HCT116 (cell line): Measurements from ENCODE around the gene CA4. TPM values are rescaled to one million over a fixed set of nuclear protein-coding genes. Genes with fewer than 3 reads are reported as not detected.

Experiments used
- ATAC-seq: fragments of 200-7000 bp; cut with Tn5 transposase; 2 replicates; pipeline ENCODE4 v1.9.1; 2020; ENCODE audit warnings: mild to moderate bottlenecking, moderate library complexity
- BruUV-seq: library from RNA; stranded (reverse); fragments of 400-500 nt; replicated peaks from 2 replicates; lab custom pipeline; 2021; lab: Mats Ljungman, UMichigan
- CTCF ChIA-PET: fragments of 300-600 bp; sonication (Branson Sonifier 250); formaldehyde crosslinking; loops from one replicate; lab custom pipeline; 2021; ENCODE audit warnings: antibody characterized with exemption; lab: Charles Lee
- POLR2A ChIA-PET: fragments of 300-600, 350-600 bp; sonication (Branson Sonifier 250); formaldehyde crosslinking; loops from one replicate; lab custom pipeline; 2021; ENCODE audit warnings: antibody characterized with exemption; lab: Charles Lee
- RAD21 ChIA-PET, 2 experiments: fragments of 300-600 bp; sonication (Branson Sonifier 250); formaldehyde crosslinking; loops; one replicate each; lab custom pipeline; 2023; ENCODE audit warnings: low total read pairs in 2 of 2; ENCODE audit not compliant: uncharacterized antibody in 2 of 2, unreplicated experiment in 2 of 2, low non-redundant PET in 1 of 2; lab: Charles Lee
- DNase-seq: peaks from one replicate; pipeline ENCODE4 v3.0.0-alpha.2; 2010; ENCODE audit warnings: low read depth, low spot score
- H2AFZ ChIP-seq: fragments of 200-600 bp; shearing (Covaris generic), sonication (generic); 2 replicates; pipeline ENCODE4 v1.6.1; 2017; ENCODE audit warnings: low read depth, mixed run types, mixed read lengths, antibody characterized with exemption, low read length; ENCODE audit not compliant: poor library complexity, severe bottlenecking
- H3K27ac ChIP-seq: 2 replicates; pipeline ENCODE4 v1.5.1; 2012; ENCODE audit warnings: low read depth, low read length
- H3K27me3 ChIP-seq: fragments of 200-600 bp; sonication (generic); 2 replicates; pipeline ENCODE4 v1.6.1; 2016; ENCODE audit warnings: mixed run types, low read length, mixed read lengths; ENCODE audit not compliant: insufficient read depth
- H3K36me3 ChIP-seq, 2 experiments: fragments of 200-500 bp in 1 of 2; fragments of 200-600 bp in 1 of 2; sonication (Bioruptor generic) in 1 of 2; sonication (generic) in 1 of 2; 2 replicates each; pipeline versions ENCODE4 v1.5.1 to v1.6.1; 2014 to 2016; ENCODE audit warnings: low read length in 2 of 2, inconsistent platforms in 1 of 2, mixed read lengths in 1 of 2, mixed run types in 1 of 2; ENCODE audit not compliant: insufficient read depth in 2 of 2, control insufficient read depth in 1 of 2
- H3K4me1 ChIP-seq, 2 experiments: fragments of 200-600 bp in 1 of 2; sonication (generic) in 1 of 2; 2 replicates each; pipeline versions ENCODE4 v1.5.1 to v1.6.1; 2012 to 2017; ENCODE audit warnings: low read length in 2 of 2, inconsistent platforms in 1 of 2, mild to moderate bottlenecking in 1 of 2, mixed read lengths in 1 of 2, mixed run types in 1 of 2, moderate library complexity in 1 of 2; ENCODE audit not compliant: insufficient read depth in 2 of 2, control insufficient read depth in 1 of 2
- H3K4me2 ChIP-seq: fragments of 200-600 bp; sonication (generic); 2 replicates; pipeline ENCODE4 v1.6.1; 2017; ENCODE audit warnings: mixed run types, low read length, mixed read lengths
- H3K4me3 ChIP-seq, 2 experiments: fragments of 200-600 bp in 1 of 2; sonication (generic) in 1 of 2; replicated peaks in 1 of 2; 2 replicates each; pipeline ENCODE4 v1.5.1; 2011 to 2016; ENCODE audit warnings: low read length in 2 of 2, control low read depth in 1 of 2, low read depth in 1 of 2, mild to moderate bottlenecking in 1 of 2, mixed read lengths in 1 of 2, mixed run types in 1 of 2
- H3K79me2 ChIP-seq: fragments of 200-600 bp; sonication (generic); 2 replicates; pipeline ENCODE4 v1.6.1; 2017; ENCODE audit warnings: mild to moderate bottlenecking, mixed run types, low read length, moderate library complexity, mixed read lengths; ENCODE audit not compliant: insufficient read depth
- H3K9ac ChIP-seq: fragments of 200-600 bp; sonication (generic); 2 replicates; pipeline ENCODE4 v1.6.1; 2016; ENCODE audit warnings: low read length, mixed read lengths
- H3K9me2 ChIP-seq: fragments of 200-600 bp; sonication (generic), shearing (Covaris generic); 2 replicates; pipeline ENCODE4 v1.6.1; 2017; ENCODE audit warnings: mixed run types, mild to moderate bottlenecking, moderate library complexity; ENCODE audit not compliant: insufficient read depth
- H3K9me3 ChIP-seq, 2 experiments: fragments of 200-500 bp in 1 of 2; fragments of 200-600 bp in 1 of 2; sonication (Bioruptor generic) in 1 of 2; sonication (generic) in 1 of 2; 2 replicates each; pipeline ENCODE4 v1.6.1; 2014 to 2017; ENCODE audit warnings: low read length in 2 of 2, mixed read lengths in 2 of 2, inconsistent platforms in 1 of 2, low read depth in 1 of 2, mild to moderate bottlenecking in 1 of 2, mixed run types in 1 of 2, moderate library complexity in 1 of 2; ENCODE audit not compliant: control insufficient read depth in 1 of 2, insufficient read depth in 1 of 2
- H4K20me1 ChIP-seq: fragments of 200-600 bp; sonication (generic), shearing (Covaris generic); 2 replicates; pipeline ENCODE4 v1.6.1; 2017; ENCODE audit warnings: mixed run types, mild to moderate bottlenecking, moderate library complexity; ENCODE audit not compliant: insufficient read depth
- CBX3 ChIP-seq: IDR thresholded peaks from 2 replicates; pipeline ENCODE4 v1.6.1; 2012; ENCODE audit warnings: low read depth
- EGR1 ChIP-seq: IDR thresholded peaks from 2 replicates; pipeline ENCODE4 v1.6.1; 2012; ENCODE audit warnings: low read depth
- EZH2phosphoT487 ChIP-seq: fragments of 200-600 bp; IDR thresholded peaks from 2 replicates; pipeline ENCODE4 v1.6.1; 2018; ENCODE audit warnings: antibody characterized with exemption, borderline replicate concordance
- FOSL1 ChIP-seq: IDR thresholded peaks from 2 replicates; pipeline ENCODE4 v1.6.1; 2012; ENCODE audit warnings: low read depth
- JUND ChIP-seq: IDR thresholded peaks from 2 replicates; pipeline ENCODE4 v1.6.1; 2012
- POLR2A ChIP-seq: IDR thresholded peaks from 2 replicates; pipeline ENCODE4 v1.7.0; 2011; ENCODE audit warnings: borderline replicate concordance; ENCODE audit not compliant: insufficient read depth, insufficient read length; ENCODE audit errors: extremely low read depth
- POLR2AphosphoS5 ChIP-seq: IDR thresholded peaks from 2 replicates; pipeline ENCODE4 v1.6.1; 2011; ENCODE audit warnings: mild to moderate bottlenecking, low read depth, low read length, moderate library complexity
- RAD21 ChIP-seq: IDR thresholded peaks from 2 replicates; pipeline ENCODE4 v1.6.1; 2012; ENCODE audit warnings: low read depth, mild to moderate bottlenecking
- SP1 ChIP-seq: IDR thresholded peaks from 2 replicates; pipeline ENCODE4 v1.6.1; 2012; ENCODE audit warnings: low read depth
- SRF ChIP-seq: IDR thresholded peaks from 2 replicates; pipeline ENCODE4 v1.6.1; 2012; ENCODE audit warnings: low read depth
- TCF7L2 ChIP-seq: IDR thresholded peaks from 2 replicates; pipeline ENCODE4 v1.7.0; 2011; ENCODE audit warnings: borderline replicate concordance, inconsistent platforms; ENCODE audit not compliant: insufficient read depth, insufficient read length; ENCODE audit errors: extremely low read depth
- YY1 ChIP-seq: IDR thresholded peaks from 2 replicates; pipeline ENCODE4 v1.6.1; 2011; ENCODE audit warnings: low read length, low read depth, moderate library complexity, mild to moderate bottlenecking; ENCODE audit not compliant: insufficient replicate concordance; ENCODE audit errors: extremely low read depth
- ZBTB33 ChIP-seq: IDR thresholded peaks from 2 replicates; pipeline ENCODE4 v1.6.1; 2011; ENCODE audit warnings: mild to moderate bottlenecking, low read length, moderate library complexity; ENCODE audit not compliant: insufficient replicate concordance; ENCODE audit errors: extremely low read depth
- ZFX ChIP-seq: fragments of 450-650 bp; IDR thresholded peaks from 2 replicates; pipeline ENCODE4 v1.6.1; 2017
- ZNF274 ChIP-seq: fragments of 200-500 bp; sonication (Bioruptor generic); IDR thresholded peaks from 2 replicates; pipeline ENCODE4 v1.6.1; 2014; ENCODE audit warnings: mild to moderate bottlenecking, low read depth, low read length, inconsistent platforms
- intact Hi-C: fragments of 100-400 bp; cut with micrococcal nuclease; formaldehyde crosslinking; loops from 2 replicates; pipeline ENCODE4 v1.10.0; 2022
- total RNA-seq: library from RNA; stranded (reverse); gene quantifications from one replicate; pipeline ENCODE4 v1.2.1, GENCODE V29; 2021; ENCODE audit not compliant: unreplicated experiment
- TF ChIP-seq, protein P1 (sequence below), 3 experiments: fragments of 200-600 bp in 1 of 3; sonication (generic) in 1 of 3; IDR thresholded peaks in 2 of 3; conservative IDR thresholded peaks in 1 of 3; 2 replicates each; pipeline ENCODE4 v1.5.1; 2012 to 2017; ENCODE audit warnings: low read depth in 2 of 3, low read length in 2 of 3, antibody characterized with exemption in 1 of 3, borderline replicate concordance in 1 of 3, control low read depth in 1 of 3, mild to moderate bottlenecking in 1 of 3, mixed read lengths in 1 of 3, mixed run types in 1 of 3, moderate library complexity in 1 of 3; ENCODE audit not compliant: insufficient read depth in 1 of 3
- TF ChIP-seq, protein P2 (sequence below): IDR thresholded peaks from 2 replicates; pipeline ENCODE4 v1.6.1; 2012; ENCODE audit warnings: low read depth

Gene CA4
- total RNA-seq, 1 experiment from 2014 or later, result 0.20 TPM

GRCh38 chr17:60174035-60174434 is 24.3 kb downstream of the CA4 start:
- no peak overlapping the region for H3K4me3 ChIP-seq
- no peaks in the 10 kb centered on the region for H3K27me3 ChIP-seq
- ChIA-PET POLR2A (no interaction called here), CTCF (no interaction called here), RAD21 (no interaction called here)
- H3K9me3 ChIP-seq, result no peaks in the 10 kb centered on the region
- H3K79me2 ChIP-seq, result no peaks in the 10 kb centered on the region
- H3K36me3 ChIP-seq, result peaks cover 0 to 6% of the 10 kb centered on the region in 2 experiments; a peak in 2 of 4 replicates
- DNase-seq, result no peak
- BruUV-seq, result no TSS peak
- H4K20me1 ChIP-seq, result no peaks in the 10 kb centered on the region
- H3K9ac ChIP-seq, result no peak overlapping the region
- 0 out of 4 replicates have a peak, but pooled peaks cover 0 to 6% of the 10 kb centered on the region in 2 experiments for H3K4me1 ChIP-seq
- intact Hi-C loops, result no loop called here
- TF ChIP-seq ZNF274, result no peak
- TF ChIP-seq ZBTB33, result no peak
- TF ChIP-seq FOSL1, result no peak
- TF ChIP-seq POLR2AphosphoS5, result no peak
- no peak for TF ChIP-seq EZH2phosphoT487
- TF ChIP-seq SP1, result no peak
- no peak for TF ChIP-seq TCF7L2
- no peak for TF ChIP-seq RAD21
- no peak for TF ChIP-seq ZFX
- TF ChIP-seq CBX3, result no peak
- TF ChIP-seq, protein P1, sequence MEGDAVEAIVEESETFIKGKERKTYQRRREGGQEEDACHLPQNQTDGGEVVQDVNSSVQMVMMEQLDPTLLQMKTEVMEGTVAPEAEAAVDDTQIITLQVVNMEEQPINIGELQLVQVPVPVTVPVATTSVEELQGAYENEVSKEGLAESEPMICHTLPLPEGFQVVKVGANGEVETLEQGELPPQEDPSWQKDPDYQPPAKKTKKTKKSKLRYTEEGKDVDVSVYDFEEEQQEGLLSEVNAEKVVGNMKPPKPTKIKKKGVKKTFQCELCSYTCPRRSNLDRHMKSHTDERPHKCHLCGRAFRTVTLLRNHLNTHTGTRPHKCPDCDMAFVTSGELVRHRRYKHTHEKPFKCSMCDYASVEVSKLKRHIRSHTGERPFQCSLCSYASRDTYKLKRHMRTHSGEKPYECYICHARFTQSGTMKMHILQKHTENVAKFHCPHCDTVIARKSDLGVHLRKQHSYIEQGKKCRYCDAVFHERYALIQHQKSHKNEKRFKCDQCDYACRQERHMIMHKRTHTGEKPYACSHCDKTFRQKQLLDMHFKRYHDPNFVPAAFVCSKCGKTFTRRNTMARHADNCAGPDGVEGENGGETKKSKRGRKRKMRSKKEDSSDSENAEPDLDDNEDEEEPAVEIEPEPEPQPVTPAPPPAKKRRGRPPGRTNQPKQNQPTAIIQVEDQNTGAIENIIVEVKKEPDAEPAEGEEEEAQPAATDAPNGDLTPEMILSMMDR (IDR thresholded peaks at IDR 0.05 in 2 of 3, conservative IDR thresholded peaks at IDR 0.05 in 1 of 3; ENCODE audit: borderline replicate concordance in 1 of 3, insufficient read depth in 1 of 3, low read depth in 2 of 3, low read length in 2 of 3), result no peak
- TF ChIP-seq POLR2A, result no peak
- TF ChIP-seq SRF, result no peak
- TF ChIP-seq YY1, result no peak
- TF ChIP-seq JUND, result no peak
- TF ChIP-seq, protein P2, sequence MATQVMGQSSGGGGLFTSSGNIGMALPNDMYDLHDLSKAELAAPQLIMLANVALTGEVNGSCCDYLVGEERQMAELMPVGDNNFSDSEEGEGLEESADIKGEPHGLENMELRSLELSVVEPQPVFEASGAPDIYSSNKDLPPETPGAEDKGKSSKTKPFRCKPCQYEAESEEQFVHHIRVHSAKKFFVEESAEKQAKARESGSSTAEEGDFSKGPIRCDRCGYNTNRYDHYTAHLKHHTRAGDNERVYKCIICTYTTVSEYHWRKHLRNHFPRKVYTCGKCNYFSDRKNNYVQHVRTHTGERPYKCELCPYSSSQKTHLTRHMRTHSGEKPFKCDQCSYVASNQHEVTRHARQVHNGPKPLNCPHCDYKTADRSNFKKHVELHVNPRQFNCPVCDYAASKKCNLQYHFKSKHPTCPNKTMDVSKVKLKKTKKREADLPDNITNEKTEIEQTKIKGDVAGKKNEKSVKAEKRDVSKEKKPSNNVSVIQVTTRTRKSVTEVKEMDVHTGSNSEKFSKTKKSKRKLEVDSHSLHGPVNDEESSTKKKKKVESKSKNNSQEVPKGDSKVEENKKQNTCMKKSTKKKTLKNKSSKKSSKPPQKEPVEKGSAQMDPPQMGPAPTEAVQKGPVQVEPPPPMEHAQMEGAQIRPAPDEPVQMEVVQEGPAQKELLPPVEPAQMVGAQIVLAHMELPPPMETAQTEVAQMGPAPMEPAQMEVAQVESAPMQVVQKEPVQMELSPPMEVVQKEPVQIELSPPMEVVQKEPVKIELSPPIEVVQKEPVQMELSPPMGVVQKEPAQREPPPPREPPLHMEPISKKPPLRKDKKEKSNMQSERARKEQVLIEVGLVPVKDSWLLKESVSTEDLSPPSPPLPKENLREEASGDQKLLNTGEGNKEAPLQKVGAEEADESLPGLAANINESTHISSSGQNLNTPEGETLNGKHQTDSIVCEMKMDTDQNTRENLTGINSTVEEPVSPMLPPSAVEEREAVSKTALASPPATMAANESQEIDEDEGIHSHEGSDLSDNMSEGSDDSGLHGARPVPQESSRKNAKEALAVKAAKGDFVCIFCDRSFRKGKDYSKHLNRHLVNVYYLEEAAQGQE, result no peak
- no peak for TF ChIP-seq EGR1
- no peak for ATAC-seq
- no peak overlapping the region for H3K4me2 ChIP-seq
- H2AFZ ChIP-seq, result no peak overlapping the region
- no peak overlapping the region for H3K27ac ChIP-seq
- no peaks in the 10 kb centered on the region for H3K9me2 ChIP-seq
